NB4 (cell line): ENCODE data around the gene SIGLEC9.

Experiments
- DNase-seq: peaks from one replicate; pipeline ENCODE4 v3.0.0; 2010; ENCODE audit warnings: low read depth
- H3K4me3 ChIP-seq: one replicate; pipeline ENCODE4 v1.5.1; 2011; ENCODE audit warnings: mild to moderate bottlenecking, low read depth, low read length, moderate library complexity
- MYC ChIP-seq: IDR thresholded peaks from 2 replicates; pipeline ENCODE4 v1.6.1; 2011; ENCODE audit warnings: low read depth, low read length
- POLR2A ChIP-seq: IDR thresholded peaks from 2 replicates; pipeline ENCODE4 v1.6.1; 2011; ENCODE audit warnings: mild to moderate bottlenecking; ENCODE audit not compliant: insufficient read length; ENCODE audit errors: extremely low read depth
- TF ChIP-seq, protein P1 (sequence below): IDR thresholded peaks from 2 replicates; pipeline ENCODE4 v1.6.1; 2011; ENCODE audit warnings: low read depth, low read length
- TF ChIP-seq, protein P2 (sequence below): IDR thresholded peaks from one replicate; pipeline ENCODE4 v1.5.1; 2012; ENCODE audit warnings: low read depth, low read length

SIGLEC9 gene

DNA sequence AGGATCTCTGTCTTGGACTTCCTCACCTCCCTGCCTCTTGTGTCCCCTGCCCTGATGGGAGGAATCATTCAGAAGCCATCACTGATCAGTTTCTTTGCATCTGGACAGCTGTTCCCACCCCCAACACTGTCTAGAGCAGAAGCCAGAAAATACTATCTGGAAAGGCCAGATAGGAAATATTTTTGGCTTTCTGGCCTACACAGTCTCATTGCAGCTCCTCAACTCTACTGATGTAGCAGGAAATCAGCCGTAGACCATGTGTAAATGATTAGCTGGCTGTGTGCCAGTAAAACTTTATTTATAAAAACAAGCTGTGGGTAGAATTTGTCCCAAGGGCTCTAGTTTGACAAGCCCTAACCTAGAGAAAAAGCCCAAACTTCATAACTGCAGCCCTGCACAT is 23.0 kb downstream of the SIGLEC9 start:
- H3K4me3 ChIP-seq, result no peak overlapping the region
- TF ChIP-seq MYC (no peak), POLR2A (no peak)
- TF ChIP-seq, protein P1, sequence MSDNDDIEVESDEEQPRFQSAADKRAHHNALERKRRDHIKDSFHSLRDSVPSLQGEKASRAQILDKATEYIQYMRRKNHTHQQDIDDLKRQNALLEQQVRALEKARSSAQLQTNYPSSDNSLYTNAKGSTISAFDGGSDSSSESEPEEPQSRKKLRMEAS, result no peak
- TF ChIP-seq, protein P2, sequence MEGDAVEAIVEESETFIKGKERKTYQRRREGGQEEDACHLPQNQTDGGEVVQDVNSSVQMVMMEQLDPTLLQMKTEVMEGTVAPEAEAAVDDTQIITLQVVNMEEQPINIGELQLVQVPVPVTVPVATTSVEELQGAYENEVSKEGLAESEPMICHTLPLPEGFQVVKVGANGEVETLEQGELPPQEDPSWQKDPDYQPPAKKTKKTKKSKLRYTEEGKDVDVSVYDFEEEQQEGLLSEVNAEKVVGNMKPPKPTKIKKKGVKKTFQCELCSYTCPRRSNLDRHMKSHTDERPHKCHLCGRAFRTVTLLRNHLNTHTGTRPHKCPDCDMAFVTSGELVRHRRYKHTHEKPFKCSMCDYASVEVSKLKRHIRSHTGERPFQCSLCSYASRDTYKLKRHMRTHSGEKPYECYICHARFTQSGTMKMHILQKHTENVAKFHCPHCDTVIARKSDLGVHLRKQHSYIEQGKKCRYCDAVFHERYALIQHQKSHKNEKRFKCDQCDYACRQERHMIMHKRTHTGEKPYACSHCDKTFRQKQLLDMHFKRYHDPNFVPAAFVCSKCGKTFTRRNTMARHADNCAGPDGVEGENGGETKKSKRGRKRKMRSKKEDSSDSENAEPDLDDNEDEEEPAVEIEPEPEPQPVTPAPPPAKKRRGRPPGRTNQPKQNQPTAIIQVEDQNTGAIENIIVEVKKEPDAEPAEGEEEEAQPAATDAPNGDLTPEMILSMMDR, result no peak
- DNase-seq, result no peak

DNA sequence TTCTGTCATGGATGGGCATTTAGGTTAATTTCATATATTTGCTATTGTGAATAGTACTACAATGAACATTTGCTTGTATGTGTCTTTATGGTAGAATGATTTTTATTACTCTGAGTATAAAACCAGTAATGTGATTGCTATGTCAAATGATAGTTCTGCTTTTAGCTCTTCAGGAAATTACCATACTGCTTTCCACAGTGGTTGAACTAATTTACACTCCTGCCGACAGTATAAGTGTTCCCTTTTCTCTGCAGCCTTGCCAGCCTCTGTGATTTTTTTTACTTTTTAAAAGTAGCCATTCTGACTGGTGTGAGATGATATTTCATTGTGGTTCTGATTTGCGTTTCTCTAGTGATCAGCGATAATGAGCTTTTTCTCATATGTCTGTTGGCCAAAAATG is 23.9 kb downstream of the SIGLEC9 start:
- peak; percentile 30 for DNase-seq
- TF ChIP-seq, protein P2, result no peak
- TF ChIP-seq POLR2A (no peak), MYC (no peak)
- TF ChIP-seq, protein P1, result no peak
- no peak overlapping the region for H3K4me3 ChIP-seq

DNA sequence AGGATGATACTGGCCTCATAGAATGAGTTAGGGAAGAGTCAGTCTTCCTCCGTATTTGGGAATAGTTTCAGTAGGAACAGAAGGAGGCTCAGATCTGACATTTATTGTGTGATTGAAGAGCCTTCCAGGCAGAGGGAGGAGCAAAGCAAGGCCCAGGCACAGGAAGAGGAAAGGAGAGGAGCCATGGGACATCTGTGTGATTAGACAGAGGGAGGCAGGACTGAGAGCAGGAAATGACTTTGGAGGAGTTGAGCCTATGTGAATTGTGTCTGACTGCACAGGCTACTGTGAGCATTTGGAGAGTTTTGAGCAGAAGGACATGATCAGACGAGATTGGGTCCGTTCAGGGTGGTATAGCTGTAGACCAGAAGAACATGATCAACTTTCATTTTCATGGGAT is 25.9 kb downstream of the SIGLEC9 start:
- H3K4me3 ChIP-seq, result no peak overlapping the region
- DNase-seq, result no peak
- TF ChIP-seq, protein P1, result no peak
- no peak for TF ChIP-seq MYC
- TF ChIP-seq, protein P2, result no peak
- no peak for TF ChIP-seq POLR2A

DNA sequence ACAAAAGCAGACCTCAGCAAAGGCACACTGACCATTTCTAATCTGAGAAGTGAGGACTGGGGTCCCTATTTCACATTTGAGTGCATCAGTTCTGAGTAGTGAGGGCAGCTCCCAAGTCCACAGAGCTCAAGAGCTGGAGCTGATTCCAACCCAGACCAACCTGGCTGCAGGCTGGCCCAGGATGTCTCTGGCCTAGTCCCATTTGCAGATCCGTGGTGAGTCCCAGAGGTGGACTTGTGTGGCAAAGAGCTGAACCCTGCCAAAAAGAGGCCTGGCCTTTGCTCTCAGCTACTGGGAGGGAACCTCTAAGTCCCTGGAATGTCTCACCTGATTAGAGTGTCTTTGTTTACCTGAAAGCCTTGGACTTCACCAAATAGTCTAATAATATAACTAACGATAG is 32.0 kb downstream of the SIGLEC9 start:
- no peak overlapping the region for H3K4me3 ChIP-seq
- DNase-seq, result no peak
- TF ChIP-seq, protein P1, result no peak
- no peak for TF ChIP-seq POLR2A
- TF ChIP-seq, protein P2, result no peak
- no peak for TF ChIP-seq MYC

DNA sequence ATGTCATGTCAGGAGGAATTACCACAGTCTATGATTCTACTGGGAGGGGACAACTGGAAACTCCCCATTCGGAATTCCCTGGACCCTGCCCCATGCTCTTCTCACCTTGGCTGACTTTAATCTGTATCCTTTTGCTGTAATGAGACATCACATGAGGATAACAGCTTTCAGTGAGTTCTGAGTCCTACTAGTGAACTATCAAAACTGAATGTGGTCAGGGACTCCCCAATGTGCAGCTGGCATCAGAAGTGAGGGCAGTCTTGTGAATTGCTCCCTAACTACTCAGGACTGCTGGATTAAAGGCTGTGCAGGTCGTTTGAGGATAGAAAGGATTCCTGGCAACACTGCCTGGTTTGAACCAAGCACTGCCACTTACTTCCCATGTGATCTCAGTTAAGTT is 32.6 kb downstream of the SIGLEC9 start:
- TF ChIP-seq POLR2A, result no peak
- TF ChIP-seq, protein P2, result no peak
- TF ChIP-seq, protein P1, result no peak
- H3K4me3 ChIP-seq, result no peak overlapping the region
- DNase-seq, result no peak

DNA sequence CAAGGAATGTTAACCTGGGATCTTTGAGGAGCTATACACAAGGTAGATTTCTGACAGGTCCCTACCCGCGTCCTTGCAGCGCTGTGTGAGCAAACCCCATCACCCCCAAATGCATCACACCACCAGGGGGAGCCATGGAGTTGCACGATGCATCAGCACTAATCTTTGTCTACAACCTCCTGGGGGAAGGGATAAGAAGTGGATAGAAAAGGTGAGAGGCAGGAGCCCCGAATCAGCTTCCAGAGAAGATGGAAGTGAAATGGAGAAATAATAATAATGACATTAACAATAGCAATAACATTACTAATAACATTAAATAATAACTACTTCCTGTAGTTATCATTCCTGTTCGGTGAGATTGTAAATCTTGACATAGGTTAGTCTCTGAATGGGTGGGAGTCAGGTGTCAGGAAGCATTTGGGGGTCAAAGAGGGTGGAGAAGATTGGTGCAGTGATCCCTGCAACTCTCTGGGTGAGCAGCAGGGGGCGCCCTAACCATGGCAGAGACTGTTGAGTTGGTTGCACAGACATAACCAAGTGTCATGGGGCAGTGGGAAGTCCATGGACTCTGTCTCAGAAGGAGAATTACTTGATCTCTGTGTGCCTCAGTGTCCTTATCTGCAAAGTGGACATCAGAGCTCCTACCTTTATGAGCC is 33.9 kb downstream of the SIGLEC9 start:
- peak; percentile 74 for DNase-seq
- TF ChIP-seq, protein P1, result peak; percentile 54
- TF ChIP-seq, protein P2, result peak; percentile 85
- TF ChIP-seq POLR2A, result no peak
- TF ChIP-seq MYC, result 0 out of 2 replicates have a peak, but pooled peaks have one; percentile 39
- no peak overlapping the region for H3K4me3 ChIP-seq
